ENCODE measurements around the gene RSRC1. TPM values are rescaled to one million over a fixed set of nuclear protein-coding genes. Genes with fewer than 3 reads are reported as not detected.
A peak's percentile ranks its signal among the peaks of the same experiment; 100 is the strongest.

Gene RSRC1
- total RNA-seq, 4 donors from 2014 or later = 23.5 to 31.8 (median 26.6) TPM

- TF ChIP-seq CTCF (IDR thresholded peaks at IDR 0.05) (no peak), POLR2A (IDR thresholded peaks at IDR 0.05) (no peak)
- WGBS, 2 donors = 85 to 91% methylated on average over 4 of the region's 4 CpGs
- no peak for DNase-seq (ENCODE audit: low spot score in 2 of 2)
- intact Hi-C loops (cut with DNase I; ENCODE audit: low total_unique reads) = no loop called here
- no peak overlapping the region for H3K4me3 ChIP-seq (ENCODE audit: low read depth, poor library complexity, severe bottlenecking)
Observed at GRCh38 chr3:158260392-158260791, 150.5 kb downstream of the RSRC1 start.

- no peak for DNase-seq (ENCODE audit: low spot score in 2 of 2)
- no peak overlapping the region for H3K4me3 ChIP-seq (ENCODE audit: low read depth, poor library complexity, severe bottlenecking)
- 66 to 82% methylated on average over 4 of the region's 4 CpGs for WGBS, 2 donors
- TF ChIP-seq POLR2A (IDR thresholded peaks at IDR 0.05) (no peak), CTCF (IDR thresholded peaks at IDR 0.05) (no peak)
- intact Hi-C loops (cut with DNase I; ENCODE audit: low total_unique reads) = no loop called here
Observed at GRCh38 chr3:158261371-158261991, 151.6 kb downstream of the RSRC1 start.

GRCh38 chr3:158264894-158265293, 155.0 kb downstream of the RSRC1 start:
- TF ChIP-seq CTCF (IDR thresholded peaks at IDR 0.05) = no peak
- no peak for TF ChIP-seq POLR2A (IDR thresholded peaks at IDR 0.05)
- intact Hi-C loops (cut with DNase I; ENCODE audit: low total_unique reads) = no loop called here
- no peak overlapping the region for H3K4me3 ChIP-seq (ENCODE audit: low read depth, poor library complexity, severe bottlenecking)
- peak in 1 of 2 donors; percentile 64 for DNase-seq (ENCODE audit: low spot score in 2 of 2)

- 97 to 100% methylated on average over 1 of the region's 1 CpG for WGBS, 2 donors
- no peak overlapping the region for H3K4me3 ChIP-seq (ENCODE audit: low read depth, poor library complexity, severe bottlenecking)
- TF ChIP-seq CTCF (IDR thresholded peaks at IDR 0.05) = no peak
- no peak for TF ChIP-seq POLR2A (IDR thresholded peaks at IDR 0.05)
- intact Hi-C loops (cut with DNase I; ENCODE audit: low total_unique reads) = no loop called here
- no peak for DNase-seq (ENCODE audit: low spot score in 2 of 2)
Observed at GRCh38 chr3:158267015-158267414, 157.1 kb downstream of the RSRC1 start.

GRCh38 chr3:158269942-158270341, 160.1 kb downstream of the RSRC1 start:
- no peak for DNase-seq (ENCODE audit: low spot score in 2 of 2)
- intact Hi-C loops (cut with DNase I; ENCODE audit: low total_unique reads) = no loop called here
- WGBS, 2 donors = 92 to 98% methylated on average over 4 of the region's 4 CpGs
- no peak overlapping the region for H3K4me3 ChIP-seq (ENCODE audit: low read depth, poor library complexity, severe bottlenecking)
- no peak for TF ChIP-seq POLR2A (IDR thresholded peaks at IDR 0.05)
- no peak for TF ChIP-seq CTCF (IDR thresholded peaks at IDR 0.05)

GRCh38 chr3:158272081-158272480, 162.2 kb downstream of the RSRC1 start:
- no peak overlapping the region for H3K4me3 ChIP-seq (ENCODE audit: low read depth, poor library complexity, severe bottlenecking)
- intact Hi-C loops (cut with DNase I; ENCODE audit: low total_unique reads) = no loop called here

More at GRCh38 chr3:158272081-158272480, 162.2 kb downstream of the RSRC1 start:
- TF ChIP-seq CTCF (IDR thresholded peaks at IDR 0.05) = no peak
- no peak for TF ChIP-seq POLR2A (IDR thresholded peaks at IDR 0.05)
- WGBS, 2 donors = 64 to 70% methylated on average over 6 of the region's 6 CpGs
- no peak for DNase-seq (ENCODE audit: low spot score in 2 of 2)
